NCI-H128 (cell line): ENCODE results near the gene CYTH4.
"Not testable (repeated sequence)": the region's sequence is repeated elsewhere in the genome, so short reads cannot be mapped to it uniquely, and the experiment has no call there.

Experiments
- DNase-seq: peaks from one replicate; lab custom pipeline; 2025; ENCODE audit not compliant: unreplicated experiment; lab: John Stamatoyannopoulos, UW

CYTH4 gene

GRCh38 chr22:37248251-37248650, 34.1 kb upstream of the CYTH4 start:
- no peak for DNase-seq

- no peak for DNase-seq
These were observed 32.3 kb upstream of the CYTH4 start for GRCh38 chr22:37249986-37250385.

- DNase-seq, result not testable (repeated sequence)
These were observed 30.5 kb upstream of the CYTH4 start for GRCh38 chr22:37251836-37252235.

- DNase-seq, result no peak
These were observed 29.1 kb upstream of the CYTH4 start for GRCh38 chr22:37253126-37253660.

GRCh38 chr22:37254209-37254866, 28.0 kb upstream of the CYTH4 start:
- no peak for DNase-seq

GRCh38 chr22:37254867-37255233, 27.5 kb upstream of the CYTH4 start:
- no peak for DNase-seq

- DNase-seq, result no peak
These were observed 26.7 kb upstream of the CYTH4 start for GRCh38 chr22:37255558-37256006.

GRCh38 chr22:37256075-37256726, 26.1 kb upstream of the CYTH4 start:
- no peak for DNase-seq

- no peak for DNase-seq
These were observed 24.1 kb upstream of the CYTH4 start for GRCh38 chr22:37258005-37258752.

- no peak for DNase-seq
These were observed 23.4 kb upstream of the CYTH4 start for GRCh38 chr22:37258753-37259401.

- no peak for DNase-seq
These were observed 22.7 kb upstream of the CYTH4 start for GRCh38 chr22:37259540-37260029.

GRCh38 chr22:37260155-37260795, 22.0 kb upstream of the CYTH4 start:
- no peak for DNase-seq

- no peak for DNase-seq
These were observed 21.4 kb upstream of the CYTH4 start for GRCh38 chr22:37260901-37261336.

GRCh38 chr22:37262346-37262745, 20.0 kb upstream of the CYTH4 start:
- no peak for DNase-seq

GRCh38 chr22:37263966-37264887, 18.1 kb upstream of the CYTH4 start:
- DNase-seq, result no peak

GRCh38 chr22:37266581-37267134, 15.7 kb upstream of the CYTH4 start:
- no peak for DNase-seq

GRCh38 chr22:37267135-37267587, 15.1 kb upstream of the CYTH4 start:
- DNase-seq, result no peak

- DNase-seq, result no peak
These were observed 14.5 kb upstream of the CYTH4 start for GRCh38 chr22:37267661-37268413.
